ENCODE results near the gene LSM12. TPM values are rescaled to one million over a fixed set of nuclear protein-coding genes. Genes with fewer than 3 reads are reported as not detected.

The LSM12 gene
- total RNA-seq, 2 donors from 2014 or later, result 46.0 to 52.8 TPM

DNA sequence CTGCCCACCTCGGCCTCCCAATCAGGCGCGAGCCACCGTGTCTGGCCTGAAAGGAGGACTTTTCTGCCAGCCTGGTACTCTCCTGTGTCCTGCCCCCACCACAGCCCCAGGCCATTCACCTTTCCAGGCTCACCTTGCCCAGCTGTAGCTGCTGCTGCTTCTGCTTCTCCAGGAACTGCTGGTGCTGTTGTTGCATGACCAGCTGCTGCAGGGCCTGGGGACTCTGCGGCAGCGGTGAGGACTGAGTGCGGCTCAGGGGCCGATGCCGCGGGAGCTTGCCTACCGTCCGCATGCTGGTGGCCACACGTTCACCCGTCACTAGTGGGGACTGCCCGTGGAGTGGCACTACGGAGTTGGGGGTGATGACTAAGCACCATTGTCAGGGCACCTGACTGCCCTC is 21.8 kb upstream of the LSM12 start:
- H3K9me3 Mint-ChIP-seq, result no peaks in the 10 kb centered on the region

GRCh38 chr17:44087319-44087718 is 20.8 kb upstream of the LSM12 start:
- Mint-ChIP-seq H3K4me3 (peak overlapping the region; percentile 8 to 46), H3K27ac (no peak overlapping the region), H3K27me3 (ENCODE audit: low read depth) (no peaks in the 10 kb centered on the region)

More for the DNA sequence above, 21.8 kb upstream of the LSM12 start:
- H3K27me3 Mint-ChIP-seq (ENCODE audit: low read depth), result no peaks in the 10 kb centered on the region
- H3K36me3 Mint-ChIP-seq (ENCODE audit: insufficient read depth in 2 of 2), result peaks cover 0 to 4% of the 10 kb centered on the region in 2 donors
- no peak overlapping the region for H3K27ac Mint-ChIP-seq
- DNase-seq, result no peak
- H3K4me1 Mint-ChIP-seq (ENCODE audit: low read depth), result peaks cover 22% of the 10 kb centered on the region
- no peak overlapping the region for H3K4me3 Mint-ChIP-seq
- no peak for ATAC-seq (replicated peaks in 1 of 2)

GRCh38 chr17:44086364-44087311 is 20.2 kb upstream of the LSM12 start:
- no peaks in the 10 kb centered on the region for H3K9me3 Mint-ChIP-seq
- H3K4me3 Mint-ChIP-seq, result peak overlapping the region in 1 of 2 donors; percentile 46
- ATAC-seq (replicated peaks in 1 of 2) (peak; percentile 92 to 93), DNase-seq (peak; percentile 62 to 75)
- peaks cover 22% of the 10 kb centered on the region for H3K4me1 Mint-ChIP-seq (ENCODE audit: low read depth)
- H3K27me3 Mint-ChIP-seq (ENCODE audit: low read depth), result no peaks in the 10 kb centered on the region
- peaks cover 0 to 4% of the 10 kb centered on the region in 2 donors for H3K36me3 Mint-ChIP-seq (ENCODE audit: insufficient read depth in 2 of 2)
- no peak overlapping the region for H3K27ac Mint-ChIP-seq

More at GRCh38 chr17:44087319-44087718, 20.8 kb upstream of the LSM12 start:
- H3K4me1 Mint-ChIP-seq (ENCODE audit: low read depth), result peaks cover 22% of the 10 kb centered on the region
- DNase-seq (no peak), ATAC-seq (replicated peaks in 1 of 2) (no peak)
- H3K36me3 Mint-ChIP-seq (ENCODE audit: insufficient read depth in 2 of 2), result peaks cover 0 to 4% of the 10 kb centered on the region in 2 donors
- no peaks in the 10 kb centered on the region for H3K9me3 Mint-ChIP-seq

GRCh38 chr17:44085908-44086307 is 19.4 kb upstream of the LSM12 start:
- H3K9me3 Mint-ChIP-seq, result no peaks in the 10 kb centered on the region
- no peak overlapping the region for H3K4me3 Mint-ChIP-seq
- H3K36me3 Mint-ChIP-seq (ENCODE audit: insufficient read depth in 2 of 2), result peaks cover 0 to 4% of the 10 kb centered on the region in 2 donors
- peak overlapping the region; percentile 33 for H3K27ac Mint-ChIP-seq
- DNase-seq (no peak), ATAC-seq (replicated peaks in 1 of 2) (no peak)
- H3K27me3 Mint-ChIP-seq (ENCODE audit: low read depth), result no peaks in the 10 kb centered on the region
- peaks cover 22% of the 10 kb centered on the region for H3K4me1 Mint-ChIP-seq (ENCODE audit: low read depth)

DNA sequence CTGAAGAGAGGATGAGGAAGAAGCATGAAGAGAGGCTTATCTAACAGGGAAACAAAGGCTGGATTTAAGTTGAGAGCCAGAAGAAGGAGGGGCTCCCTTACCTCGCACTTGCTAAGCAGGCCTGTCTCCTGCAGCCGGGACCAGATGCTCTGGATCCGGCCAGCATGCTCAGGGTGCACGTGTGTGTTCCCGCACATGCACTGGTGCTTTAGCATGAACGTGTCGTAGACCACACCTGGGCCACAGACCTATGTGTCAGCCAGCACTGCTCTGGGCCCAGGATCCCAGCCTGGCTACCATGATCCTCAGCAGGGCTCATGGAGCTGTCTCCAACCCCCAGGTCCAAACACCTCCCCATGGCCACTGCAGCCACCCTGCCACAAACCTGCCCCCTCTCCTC is 18.4 kb upstream of the LSM12 start:
- no peaks in the 10 kb centered on the region for H3K27me3 Mint-ChIP-seq (ENCODE audit: low read depth)

DNA sequence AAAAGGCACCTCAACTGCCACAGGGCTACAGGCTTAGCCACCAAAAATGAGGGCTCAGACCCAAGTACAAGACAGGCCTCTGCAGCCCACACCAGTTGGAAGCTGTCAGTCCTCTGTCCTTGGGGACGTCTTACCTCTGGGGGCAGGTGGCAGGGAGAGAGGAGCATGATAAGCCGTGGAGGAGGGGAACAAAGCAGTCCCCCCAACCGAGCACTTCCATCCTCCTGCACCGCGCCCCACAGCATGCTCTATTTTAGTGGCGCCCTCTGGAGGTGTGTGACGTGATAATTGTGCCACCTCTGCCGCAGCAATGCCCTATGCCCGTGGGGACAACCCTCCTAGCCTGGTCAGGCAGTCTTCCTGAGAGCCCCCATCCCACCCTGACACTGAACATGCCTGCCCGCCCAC is 17.7 kb upstream of the LSM12 start:
- DNase-seq, result peak; percentile 38 to 48
- no peaks in the 10 kb centered on the region for H3K27me3 Mint-ChIP-seq (ENCODE audit: low read depth)
- no peak overlapping the region for H3K4me3 Mint-ChIP-seq
- no peaks in the 10 kb centered on the region for H3K9me3 Mint-ChIP-seq
- H3K4me1 Mint-ChIP-seq (ENCODE audit: low read depth), result peaks cover 22% of the 10 kb centered on the region
- no peak overlapping the region for H3K27ac Mint-ChIP-seq
- H3K36me3 Mint-ChIP-seq (ENCODE audit: insufficient read depth in 2 of 2), result peaks cover 0 to 4% of the 10 kb centered on the region in 2 donors
- no peak for ATAC-seq (replicated peaks in 1 of 2)

More for the DNA sequence above, 18.4 kb upstream of the LSM12 start:
- Mint-ChIP-seq H3K9me3 (no peaks in the 10 kb centered on the region), H3K27ac (no peak overlapping the region), H3K4me1 (ENCODE audit: low read depth) (peaks cover 22% of the 10 kb centered on the region), H3K36me3 (ENCODE audit: insufficient read depth in 2 of 2) (peaks cover 0 to 4% of the 10 kb centered on the region in 2 donors), H3K4me3 (no peak overlapping the region)
- DNase-seq (no peak), ATAC-seq (replicated peaks in 1 of 2) (no peak)

DNA sequence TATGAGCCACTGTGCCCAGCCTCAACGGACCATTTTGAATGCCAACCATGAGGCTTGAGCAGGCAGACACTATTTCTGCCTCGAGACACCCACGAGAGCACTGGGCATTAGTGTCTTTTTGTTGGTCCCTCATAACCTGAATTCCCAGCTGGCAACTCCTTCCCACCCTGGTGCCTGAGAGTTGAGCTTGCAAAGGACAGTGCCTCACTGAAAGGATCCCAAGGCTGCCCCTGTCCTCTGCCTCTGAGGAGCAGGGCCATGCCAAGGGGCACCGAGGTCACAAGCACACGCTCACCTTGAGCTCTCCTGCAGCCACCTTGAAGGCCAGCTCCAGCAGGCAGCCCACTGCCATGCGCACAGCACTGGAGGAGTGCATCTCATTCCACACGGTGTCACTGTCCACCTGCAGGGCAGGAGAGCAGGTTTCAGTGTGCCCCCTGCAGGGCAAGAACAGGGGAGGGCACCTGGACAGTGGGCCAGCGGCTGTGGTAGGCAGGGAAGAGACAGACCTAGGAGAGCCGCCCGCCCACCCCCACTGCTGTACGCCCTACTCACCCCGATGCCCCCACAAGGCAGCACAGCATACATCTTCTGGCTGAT is 16.9 kb upstream of the LSM12 start:
- no peaks in the 10 kb centered on the region for H3K27me3 Mint-ChIP-seq (ENCODE audit: low read depth)
- H3K36me3 Mint-ChIP-seq (ENCODE audit: insufficient read depth in 2 of 2), result peaks cover 0 to 2% of the 10 kb centered on the region in 2 donors
- peaks cover 22% of the 10 kb centered on the region for H3K4me1 Mint-ChIP-seq (ENCODE audit: low read depth)
- no peaks in the 10 kb centered on the region for H3K9me3 Mint-ChIP-seq
- ATAC-seq (replicated peaks in 1 of 2) (no peak), DNase-seq (no peak)
- no peak overlapping the region for H3K27ac Mint-ChIP-seq
- no peak overlapping the region for H3K4me3 Mint-ChIP-seq

- DNase-seq, result no peak
- H3K9me3 Mint-ChIP-seq, result no peaks in the 10 kb centered on the region
- H3K27ac Mint-ChIP-seq, result no peak overlapping the region
- H3K36me3 Mint-ChIP-seq (ENCODE audit: insufficient read depth in 2 of 2), result peaks cover 2% of the 10 kb centered on the region in 2 donors
- no peak for ATAC-seq (replicated peaks in 1 of 2)
- no peaks in the 10 kb centered on the region for H3K27me3 Mint-ChIP-seq (ENCODE audit: low read depth)
- H3K4me1 Mint-ChIP-seq (ENCODE audit: low read depth), result peaks cover 16% of the 10 kb centered on the region
- no peak overlapping the region for H3K4me3 Mint-ChIP-seq
These were observed 15.9 kb upstream of the LSM12 start for GRCh38 chr17:44082256-44082927.

DNA sequence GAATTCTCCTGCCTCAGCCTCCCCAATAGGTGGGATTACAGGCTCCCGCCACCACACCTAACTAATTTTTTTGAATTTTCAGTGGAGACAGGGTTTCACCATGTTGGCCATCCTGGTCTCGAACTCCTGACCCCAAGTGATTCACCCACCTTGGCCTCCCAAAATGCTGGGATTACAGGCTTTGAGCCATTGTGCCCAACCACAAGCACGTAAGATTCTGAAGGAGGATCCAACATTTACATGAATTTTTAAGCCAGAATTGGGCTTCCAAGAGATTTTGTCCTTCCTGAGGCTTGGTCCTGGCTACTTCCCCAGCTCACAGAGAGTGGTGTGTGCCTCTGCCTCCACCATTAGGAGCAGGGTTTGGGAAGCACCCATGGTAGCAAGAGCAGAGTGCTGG is 15.2 kb upstream of the LSM12 start:
- H3K4me3 Mint-ChIP-seq, result no peak overlapping the region
- H3K36me3 Mint-ChIP-seq (ENCODE audit: insufficient read depth in 2 of 2), result peaks cover 0 to 2% of the 10 kb centered on the region in 2 donors
- H3K27ac Mint-ChIP-seq, result no peak overlapping the region
- ATAC-seq (replicated peaks in 1 of 2) (no peak), DNase-seq (no peak)
- H3K27me3 Mint-ChIP-seq (ENCODE audit: low read depth), result no peaks in the 10 kb centered on the region
- H3K4me1 Mint-ChIP-seq (ENCODE audit: low read depth), result peaks cover 9% of the 10 kb centered on the region
- H3K9me3 Mint-ChIP-seq, result no peaks in the 10 kb centered on the region

- Mint-ChIP-seq H3K4me3 (no peak overlapping the region), H3K4me1 (ENCODE audit: low read depth) (no peaks in the 10 kb centered on the region), H3K9me3 (no peaks in the 10 kb centered on the region), H3K27me3 (ENCODE audit: low read depth) (no peaks in the 10 kb centered on the region), H3K36me3 (ENCODE audit: insufficient read depth in 2 of 2) (peaks cover 0 to 4% of the 10 kb centered on the region in 2 donors), H3K27ac (no peak overlapping the region)
- DNase-seq (no peak), ATAC-seq (replicated peaks in 1 of 2) (no peak)
These were observed 13.7 kb upstream of the LSM12 start for GRCh38 chr17:44079877-44080821.

DNA sequence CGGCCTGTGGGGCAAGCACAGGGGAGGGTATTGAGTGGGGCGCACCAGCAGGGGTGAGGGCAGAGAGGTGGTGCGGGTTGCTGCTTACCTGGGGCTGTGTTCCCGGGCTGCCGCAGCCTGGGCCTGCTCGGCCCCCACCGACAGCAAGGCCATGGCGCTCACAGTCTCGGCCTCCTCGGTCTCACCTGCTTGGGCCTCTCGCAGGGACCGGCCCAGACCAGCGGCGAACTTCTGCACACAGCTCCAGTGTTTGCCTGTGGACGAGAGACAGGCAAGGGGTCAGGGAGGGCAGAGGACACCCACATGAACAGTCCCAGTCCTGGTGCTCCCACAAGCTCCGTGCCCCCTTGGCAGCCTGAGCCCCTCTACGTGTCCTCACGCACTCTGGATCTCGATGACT is 11.9 kb upstream of the LSM12 start:
- H3K27ac Mint-ChIP-seq, result no peak overlapping the region
- no peaks in the 10 kb centered on the region for H3K27me3 Mint-ChIP-seq (ENCODE audit: low read depth)
- peaks cover 0 to 4% of the 10 kb centered on the region in 2 donors for H3K36me3 Mint-ChIP-seq (ENCODE audit: insufficient read depth in 2 of 2)

GRCh38 chr17:44077595-44077909 is 11.1 kb upstream of the LSM12 start:
- no peak for DNase-seq
- H3K4me3 Mint-ChIP-seq, result no peak overlapping the region
- H3K4me1 Mint-ChIP-seq (ENCODE audit: low read depth), result peaks cover 6% of the 10 kb centered on the region
- H3K36me3 Mint-ChIP-seq (ENCODE audit: insufficient read depth in 2 of 2), result peaks cover 0 to 4% of the 10 kb centered on the region in 2 donors
- H3K27ac Mint-ChIP-seq, result no peak overlapping the region
- H3K9me3 Mint-ChIP-seq, result no peaks in the 10 kb centered on the region
- no peak for ATAC-seq (replicated peaks in 1 of 2)
- H3K27me3 Mint-ChIP-seq (ENCODE audit: low read depth), result no peaks in the 10 kb centered on the region

More for the DNA sequence above, 11.9 kb upstream of the LSM12 start:
- Mint-ChIP-seq H3K9me3 (no peaks in the 10 kb centered on the region), H3K4me1 (ENCODE audit: low read depth) (no peaks in the 10 kb centered on the region), H3K4me3 (no peak overlapping the region)
- DNase-seq, result no peak
- no peak for ATAC-seq (replicated peaks in 1 of 2)
